Stimulated activated CD4-positive, alpha-beta T cell treated with anti-CD3 and anti-CD28 coated beads, Interleukin-1b, Interleukin-23, amount 100 ng/mL, for 1 hour (primary cell): ENCODE results near the gene PTPRCAP.
"Not testable (repeated sequence)": the region's sequence is repeated elsewhere in the genome, so short reads cannot be mapped to it uniquely, and the experiment has no call there.

Source experiments
- DNase-seq, 2 donors: peaks; one replicate each; pipeline ENCODE4 v3.0.0-alpha.2; 2020; ENCODE audit warnings: low read depth in 2 of 2

PTPRCAP gene

GRCh38 chr11:67437082-67437808 lies at the start of gene PTPRCAP:
Gene PTPRCAP, minus strand, starts transcription at chr11:67437682. Its CDS starts 63 bp downstream, at chr11:67437619.
- DNase-seq = peak; percentile 43 to 63

GRCh38 chr11:67486481-67487195 lies 49.2 kb upstream of the PTPRCAP start:
- DNase-seq = no peak

GRCh38 chr11:67485873-67486361 lies 48.4 kb upstream of the PTPRCAP start:
- DNase-seq = not testable (repeated sequence)

GRCh38 chr11:67484847-67485311 lies 47.4 kb upstream of the PTPRCAP start:
- DNase-seq = no peak

GRCh38 chr11:67483831-67484665 lies 46.6 kb upstream of the PTPRCAP start:
- DNase-seq = no peak

GRCh38 chr11:67482827-67483798 lies 45.6 kb upstream of the PTPRCAP start, which contains the start of gene AIP:
Gene AIP, plus strand, starts transcription at chr11:67483026. Its CDS starts 133 bp downstream, at chr11:67483159.
- peak; percentile 90 to 93 for DNase-seq

GRCh38 chr11:67482275-67482826 lies 44.9 kb upstream of the PTPRCAP start:
- DNase-seq = no peak

GRCh38 chr11:67477344-67478050 lies 40.0 kb upstream of the PTPRCAP start:
- not testable (repeated sequence) for DNase-seq

GRCh38 chr11:67476692-67477091 lies 39.2 kb upstream of the PTPRCAP start:
- DNase-seq = not testable (repeated sequence)

- no peak for DNase-seq
Observed at GRCh38 chr11:67472882-67473281, 35.4 kb upstream of the PTPRCAP start.

GRCh38 chr11:67470337-67471002 lies 33.0 kb upstream of the PTPRCAP start:
- DNase-seq = no peak

GRCh38 chr11:67469508-67469811 lies 32.0 kb upstream of the PTPRCAP start:
- DNase-seq = no peak

- peak; percentile 87 to 91 for DNase-seq
Observed at GRCh38 chr11:67468759-67469507, 31.5 kb upstream of the PTPRCAP start, which contains the start of gene TMEM134. Gene TMEM134, minus strand, starts transcription at chr11:67469251. Its CDS starts 59 bp downstream, at chr11:67469192.

GRCh38 chr11:67468456-67468758 lies 30.9 kb upstream of the PTPRCAP start:
- no peak for DNase-seq

- DNase-seq = no peak
Observed at GRCh38 chr11:67468056-67468455, 30.6 kb upstream of the PTPRCAP start.

- no peak for DNase-seq
Observed at GRCh38 chr11:67466962-67467771, 29.7 kb upstream of the PTPRCAP start.

GRCh38 chr11:67466367-67466766 lies 28.9 kb upstream of the PTPRCAP start:
- DNase-seq = no peak

GRCh38 chr11:67465530-67465929 lies 28.0 kb upstream of the PTPRCAP start:
- DNase-seq = not testable (repeated sequence)
